Keratinocyte (primary cell): ENCODE results near the gene DNAJB13. TPM values are rescaled to one million over a fixed set of nuclear protein-coding genes. Genes with fewer than 3 reads are reported as not detected.

Experiments
- DNase-seq: peaks from one replicate; pipeline ENCODE4 v3.0.0-alpha.2; 2011; ENCODE audit warnings: low read depth, missing footprints, low spot score
- FAIRE-seq: peaks from 2 replicates; lab custom pipeline; 2011; peaks lifted over from hg19 to GRCh38; lab: Jason Lieb, UNC
- H2AFZ ChIP-seq: 2 replicates; pipeline ENCODE4 v1.6.0; 2012; ENCODE audit warnings: low read length, control low read depth, inconsistent platforms; ENCODE audit not compliant: control insufficient read depth
- H3K27ac ChIP-seq: 2 replicates; pipeline ENCODE4 v1.5.1; 2011; ENCODE audit warnings: low read length; ENCODE audit not compliant: control insufficient read depth, insufficient read depth
- H3K27me3 ChIP-seq: 3 replicates; pipeline ENCODE4 v1.6.0; 2011; ENCODE audit warnings: low read length; ENCODE audit not compliant: control insufficient read depth, insufficient read depth; ENCODE audit errors: extremely low read depth
- H3K36me3 ChIP-seq, 2 experiments: 2 replicates in 1 of 2; 3 replicates in 1 of 2; pipeline ENCODE4 v1.5.1; 2011; ENCODE audit warnings: low read length in 2 of 2, mild to moderate bottlenecking in 1 of 2; ENCODE audit not compliant: control insufficient read depth in 2 of 2, insufficient read depth in 2 of 2; ENCODE audit errors: extremely low read depth in 1 of 2
- H3K4me1 ChIP-seq: 3 replicates; pipeline ENCODE4 v1.5.1; 2011; ENCODE audit warnings: low read length; ENCODE audit not compliant: control insufficient read depth, insufficient read depth; ENCODE audit errors: extremely low read depth
- H3K4me2 ChIP-seq: 3 replicates; pipeline ENCODE4 v1.6.0; 2011; ENCODE audit warnings: low read depth, low read length; ENCODE audit not compliant: control insufficient read depth, insufficient read depth; ENCODE audit errors: extremely low read depth
- H3K4me3 ChIP-seq, 3 experiments: fragments of 200-600 bp in 1 of 3; sonication (generic) in 1 of 3; 2 replicates in 2 of 3; 3 replicates in 1 of 3; pipeline ENCODE4 v1.5.1; 2011 to 2016; ENCODE audit warnings: low read length in 3 of 3, mild to moderate bottlenecking in 3 of 3, control low read depth in 2 of 3, inconsistent platforms in 1 of 3, low read depth in 1 of 3, mixed read lengths in 1 of 3, mixed run types in 1 of 3, moderate library complexity in 1 of 3; ENCODE audit not compliant: control insufficient read depth in 2 of 3, insufficient read depth in 2 of 3; ENCODE audit errors: extremely low read depth in 1 of 3
- H3K79me2 ChIP-seq: 2 replicates; pipeline ENCODE4 v1.6.0; 2012; ENCODE audit warnings: low read length; ENCODE audit not compliant: control insufficient read depth, insufficient read depth
- H3K9ac ChIP-seq: 3 replicates; pipeline ENCODE4 v1.6.0; 2011; ENCODE audit warnings: low read length; ENCODE audit not compliant: control insufficient read depth, insufficient read depth; ENCODE audit errors: extremely low read depth
- H3K9me1 ChIP-seq: 3 replicates; pipeline ENCODE4 v1.6.0; 2011; ENCODE audit warnings: low read length; ENCODE audit not compliant: control insufficient read depth, insufficient read depth; ENCODE audit errors: extremely low read depth
- H3K9me3 ChIP-seq: 2 replicates; pipeline ENCODE4 v1.5.1; 2012; ENCODE audit warnings: low read depth, low read length; ENCODE audit not compliant: control insufficient read depth
- H4K20me1 ChIP-seq: 3 replicates; pipeline ENCODE4 v1.6.0; 2011; ENCODE audit warnings: low read length; ENCODE audit not compliant: control insufficient read depth, insufficient read depth; ENCODE audit errors: extremely low read depth
- EZH2 ChIP-seq: IDR thresholded peaks from one replicate; pipeline ENCODE4 v1.6.1; 2012; ENCODE audit warnings: inconsistent platforms, mild to moderate bottlenecking, low read length, moderate library complexity
- dilution Hi-C: fragments of 300-500 bp; cut with MboI; formaldehyde crosslinking; loops from one replicate; pipeline ENCODE4 v1.7.0; 2020; ENCODE audit warnings: low sequenced_read_pairs; ENCODE audit not compliant: extremely low pct_ligation_motif_present
- polyA plus RNA-seq, 5 experiments: library from polyadenylated mRNA; depleted of rRNA in 3 of 5; stranded (reverse) in 3 of 5; stranded (forward) in 1 of 5; unstranded in 1 of 5; fragments of >200 nt; gene quantifications; 1 replicate in 1 of 5; 2 replicates in 3 of 5; 3 replicates in 1 of 5; pipeline versions ENCODE4 v1.2.1 to v1.2.3, GENCODE V29; 2011 to 2012; ENCODE audit warnings: missing spikeins in 2 of 5, low read depth in 1 of 5, low replicate concordance in 1 of 5
- TF ChIP-seq, protein P1 (sequence below), 3 experiments: IDR thresholded peaks in 1 of 3; conservative IDR thresholded peaks in 1 of 3; optimal IDR thresholded peaks in 1 of 3; 2 replicates in 2 of 3; 3 replicates in 1 of 3; pipeline versions ENCODE3 to v1.5.1; 2011; ENCODE audit warnings: low read length in 3 of 3, mild to moderate bottlenecking in 3 of 3, moderate library complexity in 2 of 3, control low read depth in 1 of 3, inconsistent platforms in 1 of 3; ENCODE audit not compliant: insufficient read depth in 2 of 3; ENCODE audit errors: extremely low read depth in 1 of 3

DNAJB13 gene
- polyA plus RNA-seq, 1 donor (not counting 4 experiments of a cell fraction or from before 2014, with no cell fraction given): 0.09 TPM

DNA sequence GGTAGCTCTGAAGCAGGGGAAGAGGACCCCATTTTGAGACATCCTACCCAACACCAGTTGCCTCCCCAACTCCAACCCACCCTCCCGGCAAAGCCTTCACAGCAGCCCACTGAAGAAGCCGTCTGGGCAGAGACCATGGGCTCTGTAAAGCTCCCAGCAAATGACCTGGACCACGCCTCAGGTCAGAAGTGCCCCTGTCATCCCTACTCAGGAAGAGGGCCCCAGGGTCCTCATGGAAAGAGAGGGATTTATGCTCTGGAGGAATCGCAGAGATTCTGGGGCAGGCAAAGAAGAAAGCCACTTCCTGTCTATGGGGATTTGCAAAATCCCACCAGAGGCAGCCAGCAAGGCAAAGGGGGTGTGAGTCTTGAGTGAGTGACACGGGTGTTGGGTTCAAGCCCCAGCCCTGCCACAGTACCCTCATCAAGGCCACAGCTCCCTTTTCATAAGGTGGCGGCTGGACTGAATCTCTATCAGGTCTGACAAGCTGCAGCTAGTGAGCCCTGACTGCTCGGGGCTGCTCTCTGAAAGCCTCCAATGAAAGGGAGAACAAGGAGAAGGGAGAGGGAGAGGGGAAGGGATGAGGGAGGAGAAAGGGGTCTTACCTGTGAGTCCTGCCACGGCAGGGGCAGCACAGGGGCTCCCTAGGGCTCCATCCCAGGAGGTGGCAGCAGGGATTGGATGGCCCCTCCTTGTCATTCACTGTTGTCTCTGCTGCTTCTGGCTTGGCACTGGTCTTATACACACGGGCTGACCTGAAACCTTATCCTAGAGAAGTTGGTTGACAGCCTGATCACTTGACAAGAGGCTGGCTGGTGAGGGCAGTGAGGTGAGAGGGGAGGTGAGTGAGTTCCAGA is 57.8 kb downstream of the DNAJB13 start, which contains the start of gene UCP3:
TSS of gene UCP3 (minus strand) at position 713 of the 857 bp plus-strand sequence. CDS start 2,043 bp downstream, outside the sequence.
- no peak within 1 kb of the TSS for H3K4me3 ChIP-seq
- dilution Hi-C loops: no loop called here
- no peak for FAIRE-seq
- no peak within 1 kb of the TSS for H2AFZ ChIP-seq
- H3K79me2 ChIP-seq: no peaks in the 10 kb centered on the region
- H3K4me1 ChIP-seq: no peaks in the 10 kb centered on the region
- no peaks in the 10 kb centered on the region for H3K27me3 ChIP-seq
- no peak within 1 kb of the TSS for H3K4me2 ChIP-seq
- no peak for DNase-seq
- no peak within 1 kb of the TSS for H3K27ac ChIP-seq
- no peaks in the 10 kb centered on the region for H3K9me3 ChIP-seq
- H4K20me1 ChIP-seq: no peaks in the 10 kb centered on the region
- TF ChIP-seq EZH2: no peak
- TF ChIP-seq, protein P1, sequence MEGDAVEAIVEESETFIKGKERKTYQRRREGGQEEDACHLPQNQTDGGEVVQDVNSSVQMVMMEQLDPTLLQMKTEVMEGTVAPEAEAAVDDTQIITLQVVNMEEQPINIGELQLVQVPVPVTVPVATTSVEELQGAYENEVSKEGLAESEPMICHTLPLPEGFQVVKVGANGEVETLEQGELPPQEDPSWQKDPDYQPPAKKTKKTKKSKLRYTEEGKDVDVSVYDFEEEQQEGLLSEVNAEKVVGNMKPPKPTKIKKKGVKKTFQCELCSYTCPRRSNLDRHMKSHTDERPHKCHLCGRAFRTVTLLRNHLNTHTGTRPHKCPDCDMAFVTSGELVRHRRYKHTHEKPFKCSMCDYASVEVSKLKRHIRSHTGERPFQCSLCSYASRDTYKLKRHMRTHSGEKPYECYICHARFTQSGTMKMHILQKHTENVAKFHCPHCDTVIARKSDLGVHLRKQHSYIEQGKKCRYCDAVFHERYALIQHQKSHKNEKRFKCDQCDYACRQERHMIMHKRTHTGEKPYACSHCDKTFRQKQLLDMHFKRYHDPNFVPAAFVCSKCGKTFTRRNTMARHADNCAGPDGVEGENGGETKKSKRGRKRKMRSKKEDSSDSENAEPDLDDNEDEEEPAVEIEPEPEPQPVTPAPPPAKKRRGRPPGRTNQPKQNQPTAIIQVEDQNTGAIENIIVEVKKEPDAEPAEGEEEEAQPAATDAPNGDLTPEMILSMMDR (optimal IDR thresholded peaks at IDR 0.05 in 1 of 3, IDR thresholded peaks at IDR 0.05 in 1 of 3, conservative IDR thresholded peaks at IDR 0.05 in 1 of 3; ENCODE audit: extremely low read depth in 1 of 3, insufficient read depth in 2 of 3, low read length in 3 of 3): no peak
- H3K9me1 ChIP-seq: no peaks in the 10 kb centered on the region
- H3K36me3 ChIP-seq: peaks cover 0 to 2% of the 10 kb centered on the region in 2 experiments
- H3K9ac ChIP-seq: no peak within 1 kb of the TSS

DNA sequence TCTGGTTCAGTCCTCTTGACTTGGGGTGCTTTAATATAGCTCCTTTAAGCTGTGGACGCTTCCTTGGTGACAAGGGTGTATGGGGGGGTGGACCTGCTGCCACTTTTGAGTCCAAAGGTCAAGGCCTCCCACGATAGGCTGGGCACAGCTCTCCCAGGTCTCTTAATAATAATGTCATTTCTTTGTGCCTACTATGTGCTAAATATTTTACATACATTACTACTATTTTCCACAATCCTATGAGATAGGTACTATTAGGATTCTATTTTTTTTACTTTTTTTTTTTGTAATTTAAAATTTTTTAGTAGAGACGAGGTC is 58.4 kb downstream of the DNAJB13 start:
- Histone ChIP-seq H3K4me2 (no peak overlapping the region), H3K9ac (no peak overlapping the region)
- dilution Hi-C loops: no loop called here

More for the DNA sequence above, 58.4 kb downstream of the DNAJB13 start:
- no peaks in the 10 kb centered on the region for H3K9me3 ChIP-seq
- FAIRE-seq (no peak), DNase-seq (no peak)
- H3K36me3 ChIP-seq: peaks cover 0 to 1% of the 10 kb centered on the region in 2 experiments
- TF ChIP-seq, protein P1 (optimal IDR thresholded peaks at IDR 0.05 in 1 of 3, IDR thresholded peaks at IDR 0.05 in 1 of 3, conservative IDR thresholded peaks at IDR 0.05 in 1 of 3; ENCODE audit: extremely low read depth in 1 of 3, insufficient read depth in 2 of 3, low read length in 3 of 3): no peak
- no peak for TF ChIP-seq EZH2
- H3K27me3 ChIP-seq: no peaks in the 10 kb centered on the region
- no peak overlapping the region for H3K4me3 ChIP-seq
- H4K20me1 ChIP-seq: no peaks in the 10 kb centered on the region
- H3K79me2 ChIP-seq: no peaks in the 10 kb centered on the region
- no peaks in the 10 kb centered on the region for H3K9me1 ChIP-seq
- no peaks in the 10 kb centered on the region for H3K4me1 ChIP-seq
- H2AFZ ChIP-seq: no peak overlapping the region
- H3K27ac ChIP-seq: no peak overlapping the region
